ENCODE measurements around the gene MYH2.
"Not testable (repeated sequence)": the region's sequence is repeated elsewhere in the genome, so short reads cannot be mapped to it uniquely, and the experiment has no call there.

The MYH2 gene

DNA sequence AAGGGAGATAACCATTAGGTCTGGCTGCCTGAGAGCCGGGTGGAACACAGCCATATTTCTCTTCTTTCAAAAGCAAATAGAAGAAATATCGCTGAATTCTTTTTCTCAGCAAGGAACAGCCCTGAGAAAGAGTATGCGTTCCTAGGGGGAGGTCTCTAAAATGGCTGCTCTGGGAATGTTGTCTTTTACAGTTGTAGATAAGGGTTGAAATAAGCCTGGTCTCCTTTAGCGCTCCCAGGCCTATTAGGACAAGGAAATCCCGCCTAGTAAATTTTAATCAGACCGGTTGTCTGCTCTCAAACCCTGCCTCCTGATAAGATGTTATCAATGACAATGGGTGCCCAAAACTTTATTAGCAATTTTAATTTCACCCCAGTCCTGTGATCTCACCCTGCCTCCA lies 8.3 kb downstream of the MYH2 start:
- H3K4me3 Mint-ChIP-seq, DNase-seq, H3K4me1 Mint-ChIP-seq, H3K27me3 Mint-ChIP-seq, H3K36me3 Mint-ChIP-seq, H3K27ac Mint-ChIP-seq, CTCF ChIA-PET: not testable (repeated sequence)
- peaks cover 12% of the 10 kb centered on the region for H3K9me3 Mint-ChIP-seq

GRCh38 chr17:10532026-10532425 lies 17.4 kb downstream of the MYH2 start:
- Mint-ChIP-seq H3K4me1 (no peaks in the 10 kb centered on the region), H3K9me3 (no peaks in the 10 kb centered on the region), H3K4me3 (no peak overlapping the region), H3K36me3 (no peaks in the 10 kb centered on the region), H3K27me3 (no peaks in the 10 kb centered on the region), H3K27ac (no peak overlapping the region)
- DNase-seq: no peak
- CTCF ChIA-PET: no interaction called here

GRCh38 chr17:10527419-10527818 lies 22.0 kb downstream of the MYH2 start:
- CTCF ChIA-PET: no interaction called here
- Mint-ChIP-seq H3K27me3 (no peaks in the 10 kb centered on the region), H3K4me1 (no peaks in the 10 kb centered on the region), H3K9me3 (peaks cover 4% of the 10 kb centered on the region), H3K4me3 (no peak overlapping the region), H3K36me3 (no peaks in the 10 kb centered on the region), H3K27ac (no peak overlapping the region)
- no peak for DNase-seq

GRCh38 chr17:10526517-10526916 lies 22.9 kb downstream of the MYH2 start:
- no peaks in the 10 kb centered on the region for H3K36me3 Mint-ChIP-seq
- DNase-seq: no peak
- no peaks in the 10 kb centered on the region for H3K4me1 Mint-ChIP-seq
- H3K27ac Mint-ChIP-seq: no peak overlapping the region
- peaks cover 4% of the 10 kb centered on the region for H3K9me3 Mint-ChIP-seq
- H3K4me3 Mint-ChIP-seq: no peak overlapping the region
- CTCF ChIA-PET: no interaction called here
- H3K27me3 Mint-ChIP-seq: no peaks in the 10 kb centered on the region

DNA sequence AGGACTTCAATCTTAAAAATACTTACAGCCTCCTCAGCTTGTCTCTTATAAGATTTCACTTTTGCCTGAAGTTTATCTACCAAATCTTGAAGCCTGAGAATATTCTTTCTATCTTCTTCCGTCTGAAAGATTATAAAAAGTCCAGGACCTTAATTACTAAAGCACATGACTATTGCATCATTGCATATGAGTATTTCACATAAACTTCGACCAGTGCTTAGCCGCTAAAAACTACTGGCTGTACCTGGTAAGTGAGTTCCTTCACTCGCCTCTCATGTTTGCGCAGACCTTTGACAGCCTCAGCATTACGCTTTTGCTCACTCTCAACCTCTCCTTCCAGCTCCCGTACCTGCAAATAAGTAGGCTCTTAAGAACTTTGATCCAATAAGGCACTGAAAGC lies 26.4 kb downstream of the MYH2 start:
- H3K9me3 Mint-ChIP-seq: peaks cover 4% of the 10 kb centered on the region
- no peaks in the 10 kb centered on the region for H3K27me3 Mint-ChIP-seq
- no peaks in the 10 kb centered on the region for H3K36me3 Mint-ChIP-seq
- no peak for DNase-seq
- no peak overlapping the region for H3K4me3 Mint-ChIP-seq
- H3K27ac Mint-ChIP-seq: no peak overlapping the region
- H3K4me1 Mint-ChIP-seq: no peaks in the 10 kb centered on the region
- CTCF ChIA-PET: no interaction called here

GRCh38 chr17:10521949-10522348 lies 27.5 kb downstream of the MYH2 start:
- Mint-ChIP-seq H3K4me3 (no peak overlapping the region), H3K27me3 (no peaks in the 10 kb centered on the region), H3K4me1 (no peaks in the 10 kb centered on the region), H3K9me3 (peaks cover 4% of the 10 kb centered on the region), H3K36me3 (no peaks in the 10 kb centered on the region), H3K27ac (no peak overlapping the region)
- CTCF ChIA-PET: no interaction called here
- no peak for DNase-seq

DNA sequence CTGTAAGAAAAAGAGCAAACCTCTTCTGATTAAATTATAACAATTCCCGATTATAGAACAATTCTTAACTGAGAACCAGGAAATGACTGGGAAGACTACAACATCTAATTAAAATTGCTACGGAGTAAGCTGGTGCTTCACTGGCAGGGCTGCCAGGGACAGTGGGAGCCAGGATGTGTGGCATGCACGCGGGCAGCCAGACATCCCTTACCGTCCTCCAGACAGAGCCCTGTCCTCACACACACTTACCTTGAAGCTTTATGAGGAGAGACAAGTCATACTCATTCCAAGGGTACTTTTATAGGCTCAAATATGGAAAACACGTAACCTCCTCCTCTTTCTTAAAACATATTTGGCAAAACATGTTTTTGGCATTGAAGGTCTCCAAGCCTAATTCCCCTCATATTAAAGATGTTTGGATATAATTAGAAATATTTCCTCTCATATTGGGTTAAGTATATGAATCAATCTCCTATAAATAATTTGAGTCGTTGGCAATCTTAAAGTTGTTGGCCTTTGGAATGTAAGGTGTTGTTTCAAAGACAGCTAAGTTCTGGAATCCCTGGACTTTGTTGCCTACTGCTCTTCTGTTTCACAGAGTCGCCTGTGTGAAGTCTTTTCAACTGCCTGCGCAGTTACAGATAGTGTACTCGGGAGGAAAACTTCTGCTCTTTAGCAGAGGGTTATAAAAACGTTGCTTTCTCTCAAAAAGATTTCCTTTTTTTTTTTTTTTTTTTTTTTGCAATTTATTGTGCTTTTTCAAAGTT lies 31.0 kb downstream of the MYH2 start, which contains the start of gene MYH1:
Gene MYH1, minus strand, starts transcription at position 272 of the 767 bp plus-strand sequence. CDS start 1,900 bp downstream, outside the sequence.
- H3K27ac Mint-ChIP-seq: no peak within 1 kb of the TSS
- CTCF ChIA-PET: no interaction called here
- H3K27me3 Mint-ChIP-seq: no peaks in the 10 kb centered on the region
- H3K4me3 Mint-ChIP-seq: no peak within 1 kb of the TSS
- no peaks in the 10 kb centered on the region for H3K36me3 Mint-ChIP-seq
- H3K4me1 Mint-ChIP-seq: no peaks in the 10 kb centered on the region
- no peak for DNase-seq
- H3K9me3 Mint-ChIP-seq: no peaks in the 10 kb centered on the region

GRCh38 chr17:10516638-10517037 lies 32.8 kb downstream of the MYH2 start:
- DNase-seq: no peak
- CTCF ChIA-PET: no interaction called here
- no peaks in the 10 kb centered on the region for H3K36me3 Mint-ChIP-seq
- H3K27ac Mint-ChIP-seq: no peak overlapping the region
- no peaks in the 10 kb centered on the region for H3K9me3 Mint-ChIP-seq
- H3K4me1 Mint-ChIP-seq: no peaks in the 10 kb centered on the region
- no peak overlapping the region for H3K4me3 Mint-ChIP-seq
- H3K27me3 Mint-ChIP-seq: no peaks in the 10 kb centered on the region

DNA sequence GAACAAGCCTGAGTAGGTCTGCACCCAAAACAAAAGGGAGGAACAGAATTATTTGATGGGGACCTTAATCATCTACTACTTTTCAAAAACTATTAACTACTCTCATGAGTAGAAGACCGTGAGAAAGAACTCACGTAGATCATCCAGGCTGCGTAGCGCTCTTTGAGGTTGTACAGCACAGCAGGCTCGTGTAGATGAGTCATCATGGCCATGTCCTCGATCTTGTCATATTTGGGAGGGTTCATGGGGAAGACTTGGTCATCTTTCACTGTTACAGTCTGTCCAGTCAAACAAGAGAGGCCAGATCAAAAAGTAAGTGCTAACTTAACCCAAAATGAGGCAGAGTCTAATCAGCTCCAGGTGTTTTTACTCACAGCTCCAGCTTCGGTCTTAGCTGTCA lies 33.4 kb downstream of the MYH2 start:
- CTCF ChIA-PET: no interaction called here

DNA sequence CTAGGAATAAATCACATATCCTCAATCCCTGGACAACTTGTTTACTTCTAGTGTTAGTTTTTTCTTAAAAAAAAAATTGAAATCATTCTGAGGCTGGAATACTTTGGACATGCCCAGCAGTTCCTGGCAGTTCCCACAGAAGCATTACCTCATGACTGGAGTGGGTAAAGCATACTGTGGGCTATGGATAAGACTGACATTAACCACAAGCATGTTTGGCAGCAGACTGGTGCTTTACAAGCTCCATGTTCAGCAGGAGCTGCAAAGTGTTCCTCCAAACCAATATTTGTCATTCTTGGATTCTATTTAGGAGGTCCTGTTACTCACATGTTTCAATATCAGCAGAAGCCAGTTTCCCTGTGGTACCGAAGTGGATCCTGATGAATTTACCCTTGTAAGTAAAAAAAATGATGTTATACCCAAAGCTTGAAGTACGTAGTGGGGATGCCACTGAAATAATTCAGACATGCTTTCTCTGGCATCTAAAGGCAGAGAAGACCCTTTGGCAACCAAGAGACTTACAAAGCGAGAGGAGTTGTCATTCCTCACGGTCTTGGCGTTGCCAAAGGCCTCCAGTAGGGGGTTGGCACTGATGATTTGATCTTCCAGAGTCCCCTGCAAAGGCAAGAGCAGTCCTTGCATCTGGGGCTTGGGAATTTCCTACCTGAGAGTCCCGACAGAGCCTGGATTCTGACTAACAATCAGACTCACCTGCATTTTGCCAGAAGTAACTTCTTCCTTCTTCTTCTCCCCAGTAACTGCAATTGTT lies 36.0 kb downstream of the MYH2 start:
- CTCF ChIA-PET: no interaction called here
- H3K9me3 Mint-ChIP-seq: no peaks in the 10 kb centered on the region
- H3K4me1 Mint-ChIP-seq: no peaks in the 10 kb centered on the region
- no peaks in the 10 kb centered on the region for H3K27me3 Mint-ChIP-seq
- no peak overlapping the region for H3K27ac Mint-ChIP-seq
- no peak overlapping the region for H3K4me3 Mint-ChIP-seq
- H3K36me3 Mint-ChIP-seq: no peaks in the 10 kb centered on the region
- no peak for DNase-seq

More for the DNA sequence above, 33.4 kb downstream of the MYH2 start:
- Mint-ChIP-seq H3K27me3 (no peaks in the 10 kb centered on the region), H3K4me3 (no peak overlapping the region), H3K36me3 (no peaks in the 10 kb centered on the region), H3K27ac (no peak overlapping the region), H3K9me3 (no peaks in the 10 kb centered on the region), H3K4me1 (no peaks in the 10 kb centered on the region)
- DNase-seq: no peak

GRCh38 chr17:10512856-10513255 lies 36.6 kb downstream of the MYH2 start:
- CTCF ChIA-PET: no interaction called here
- no peaks in the 10 kb centered on the region for H3K4me1 Mint-ChIP-seq
- H3K27ac Mint-ChIP-seq: no peak overlapping the region

DNA sequence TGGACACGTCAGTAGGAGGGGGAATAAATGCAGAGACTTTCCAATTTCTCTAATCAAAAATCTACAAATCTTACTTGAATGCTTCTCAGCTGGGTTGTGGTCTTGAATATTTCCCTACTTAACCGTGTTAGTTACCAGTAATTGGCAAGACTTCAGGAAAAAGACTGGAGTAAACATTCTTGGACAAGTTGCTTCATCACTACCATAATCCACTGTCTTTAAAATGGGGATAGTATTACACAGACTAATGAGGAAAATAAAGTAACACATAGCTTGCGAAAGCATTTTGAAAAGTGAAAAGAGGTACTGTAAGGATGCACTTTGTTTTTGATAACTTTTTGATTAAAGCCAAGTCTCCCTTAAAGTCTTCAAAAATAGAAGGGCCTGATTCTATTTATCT lies 49.5 kb downstream of the MYH2 start:
- H3K4me3 Mint-ChIP-seq: no peak overlapping the region
- H3K36me3 Mint-ChIP-seq: no peaks in the 10 kb centered on the region
- H3K27me3 Mint-ChIP-seq: no peaks in the 10 kb centered on the region
- H3K27ac Mint-ChIP-seq: no peak overlapping the region
- H3K9me3 Mint-ChIP-seq: no peaks in the 10 kb centered on the region
- no peak for DNase-seq
- CTCF ChIA-PET: no interaction called here
- no peaks in the 10 kb centered on the region for H3K4me1 Mint-ChIP-seq

More at GRCh38 chr17:10512856-10513255, 36.6 kb downstream of the MYH2 start:
- Mint-ChIP-seq H3K27me3 (no peaks in the 10 kb centered on the region), H3K9me3 (no peaks in the 10 kb centered on the region), H3K36me3 (no peaks in the 10 kb centered on the region), H3K4me3 (no peak overlapping the region)
- DNase-seq: no peak

DNA sequence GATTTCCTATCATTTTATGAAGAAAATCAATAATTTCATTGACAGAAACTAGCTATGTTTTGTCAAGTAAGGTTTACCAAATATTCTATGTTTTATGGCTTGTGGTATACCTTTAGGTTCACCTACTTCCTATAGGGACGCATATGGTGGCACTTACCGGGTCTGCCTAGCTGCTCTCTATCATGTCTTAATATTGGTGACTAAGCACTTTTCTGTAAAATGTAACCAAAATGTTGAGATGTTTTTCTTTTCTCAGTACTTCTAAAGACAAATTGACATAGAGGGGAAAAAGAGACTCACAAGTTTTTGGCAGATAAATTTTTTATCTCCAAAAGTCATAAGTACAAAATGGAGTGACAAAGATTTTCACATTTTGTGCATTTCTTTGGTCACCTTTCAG lies 57.5 kb downstream of the MYH2 start:
- CTCF ChIA-PET: no interaction called here
- Mint-ChIP-seq H3K27ac (no peak overlapping the region), H3K4me3 (no peak overlapping the region), H3K27me3 (peaks cover 3% of the 10 kb centered on the region), H3K36me3 (no peaks in the 10 kb centered on the region), H3K4me1 (no peaks in the 10 kb centered on the region), H3K9me3 (peaks cover 14% of the 10 kb centered on the region)
- no peak for DNase-seq

GRCh38 chr17:10482252-10482651 lies 67.2 kb downstream of the MYH2 start:
- CTCF ChIA-PET: no interaction called here
- H3K27ac Mint-ChIP-seq: no peak overlapping the region
- H3K27me3 Mint-ChIP-seq: no peaks in the 10 kb centered on the region
- no peaks in the 10 kb centered on the region for H3K4me1 Mint-ChIP-seq
- H3K9me3 Mint-ChIP-seq: peaks cover 28% of the 10 kb centered on the region
- no peak overlapping the region for H3K4me3 Mint-ChIP-seq
- no peak for DNase-seq
- no peaks in the 10 kb centered on the region for H3K36me3 Mint-ChIP-seq

DNA sequence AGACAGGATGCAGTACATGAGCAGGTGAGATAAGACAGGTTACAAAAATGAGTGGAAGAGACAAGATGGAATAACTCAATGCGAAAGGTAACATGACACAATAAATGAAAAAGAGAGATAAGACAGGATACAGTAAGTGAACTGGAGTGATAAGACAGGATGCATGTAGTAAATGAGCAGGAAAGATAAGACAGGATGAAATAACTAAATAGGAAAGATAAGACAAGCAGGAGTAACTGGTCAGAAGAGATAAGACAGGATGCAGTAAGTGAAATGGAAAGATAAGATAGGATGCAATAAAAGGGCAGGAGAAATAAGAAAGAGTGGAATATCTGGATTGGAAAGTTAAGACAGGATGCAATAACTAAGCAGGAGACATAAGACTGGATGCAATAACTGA lies 71.8 kb downstream of the MYH2 start:
- H3K36me3 Mint-ChIP-seq: no peaks in the 10 kb centered on the region
- no peak overlapping the region for H3K4me3 Mint-ChIP-seq
- CTCF ChIA-PET: interaction anchor here (1.2 kb wide), 1 partner anchor 403 kb away, joined by 3 read pairs; no protein-coding TSS in a partner anchor
- no peak for DNase-seq
- H3K27me3 Mint-ChIP-seq: no peaks in the 10 kb centered on the region
- no peaks in the 10 kb centered on the region for H3K4me1 Mint-ChIP-seq
- peaks cover 8% of the 10 kb centered on the region for H3K9me3 Mint-ChIP-seq
- H3K27ac Mint-ChIP-seq: no peak overlapping the region
